ENCODE results near the gene PFN1. TPM values are rescaled to one million over a fixed set of nuclear protein-coding genes. Genes with fewer than 3 reads are reported as not detected.

Gene PFN1
- total and polyA plus RNA-seq, 2 of the 8 experiments (the other 6 are each of a cell fraction or from before 2014, with no cell fraction given): 1,355 to 1,949 TPM

DNA sequence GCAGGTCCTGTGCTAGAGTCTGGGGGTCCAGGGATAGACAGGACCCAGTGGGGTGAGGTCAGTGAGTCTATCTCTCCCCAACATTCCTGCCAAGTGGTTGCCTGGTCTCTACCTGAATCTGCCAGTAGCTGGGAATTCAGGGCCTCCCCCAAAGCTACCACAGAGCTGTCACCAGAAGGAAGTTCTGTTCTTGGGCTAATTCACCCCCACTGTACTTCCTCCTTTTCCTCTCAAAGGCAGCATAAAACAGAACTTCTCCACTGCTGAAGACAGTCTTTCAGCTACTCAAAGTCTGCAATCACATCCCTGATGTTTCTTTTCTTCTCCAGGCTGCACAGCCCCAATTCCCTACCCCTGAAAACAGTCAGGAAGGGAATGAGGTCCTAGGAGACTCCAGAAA, 30.4 kb upstream of the PFN1 start:
- Histone ChIP-seq H2AK5ac (ENCODE audit: low read depth, low read length) (no peak overlapping the region), H3K79me2 (ENCODE audit: control insufficient read depth in 1 of 2, insufficient read depth in 2 of 2, low read length in 2 of 2) (no peaks in the 10 kb centered on the region), H4K20me1 (replicated peaks in 1 of 2; ENCODE audit: control insufficient read depth in 1 of 2, insufficient read depth in 2 of 2, low read length in 2 of 2) (peaks cover 0 to 3% of the 10 kb centered on the region in 2 experiments), H3K4me2 (ENCODE audit: insufficient read depth in 1 of 2, low read depth in 2 of 2, low read length in 2 of 2) (no peak overlapping the region), H3K18ac (ENCODE audit: extremely low read depth, low read length) (no peak overlapping the region), H3K27ac (ENCODE audit: low read depth, low read length) (no peak overlapping the region), H3K36me3 (ENCODE audit: control insufficient read depth in 2 of 4, insufficient read depth in 4 of 4, low read length in 3 of 4) (no peaks in the 10 kb centered on the region; a peak in 1 of 8 replicates), H2BK15ac (ENCODE audit: low read length) (no peak overlapping the region), H2BK5ac (ENCODE audit: low read depth, low read length) (no peak overlapping the region), H3K4me3 (ENCODE audit: extremely low read depth in 1 of 4, insufficient read depth in 2 of 4, low read depth in 3 of 4, low read length in 4 of 4) (no peak overlapping the region), H3K79me1 (ENCODE audit: low read depth, low read length) (no peaks in the 10 kb centered on the region), H2BK120ac (replicated peaks; ENCODE audit: low read depth, low read length) (no peak overlapping the region), H3K9me3 (ENCODE audit: insufficient read depth in 2 of 2, low read depth in 1 of 2, low read length in 1 of 2) (no peaks in the 10 kb centered on the region), H3K23ac (ENCODE audit: insufficient read length) (no peak overlapping the region), H2BK12ac (ENCODE audit: low read depth, low read length) (no peak overlapping the region), H4K91ac (replicated peaks; ENCODE audit: insufficient read length, low read length) (no peak overlapping the region), H3K56ac (replicated peaks; ENCODE audit: insufficient read length, low read depth, low read length) (no peak overlapping the region), H4K8ac (ENCODE audit: extremely low read depth, insufficient read depth, low read length) (no peak overlapping the region), H3K9ac (replicated peaks in 1 of 4; ENCODE audit: extremely low read depth in 1 of 4, low read depth in 3 of 4, low read length in 3 of 4) (no peak overlapping the region), H4K5ac (ENCODE audit: insufficient read length, low read depth, low read length) (no peak overlapping the region), H3K14ac (ENCODE audit: insufficient read length) (no peak overlapping the region), H3K23me2 (ENCODE audit: low read depth, low read length) (peaks cover 2% of the 10 kb centered on the region; the same call in 1 of the 2 replicates), H3K27me3 (replicated peaks in 1 of 4; ENCODE audit: control insufficient read depth in 3 of 4, extremely low read depth in 1 of 4, insufficient read depth in 3 of 4, low read length in 3 of 4) (peaks cover 0 to 40% (median 32%) of the 10 kb centered on the region in 4 experiments; a peak in 6 of 7 replicates), H2AFZ (ENCODE audit: low read length) (no peak overlapping the region), H3K4me1 (replicated peaks in 1 of 4; ENCODE audit: control insufficient read depth in 3 of 4, insufficient read depth in 4 of 4, low read length in 3 of 4) (peaks cover 0 to 4% (median 3%) of the 10 kb centered on the region in 4 experiments; a peak in 3 of 7 replicates), H2BK20ac (ENCODE audit: low read length) (no peak overlapping the region), H3K4ac (replicated peaks; ENCODE audit: insufficient read length, low read depth, low read length) (no peak overlapping the region)
- FAIRE-seq (no peak), DNase-seq (ENCODE audit: low read depth in 1 of 2, low spot score in 2 of 2) (no peak)
- CTCF ChIA-PET (ENCODE audit: partially characterized antibody): interaction anchor here (0.9 to 4.7 kb wide), 7 partner anchors 12 to 90 kb away, joined by 3 to 43 read pairs (median 5); partner anchors contain the start of genes CAMTA2 and SPAG7
- POLR2A ChIA-PET (ENCODE audit: partially characterized antibody): interaction anchor here (0.5 to 6.1 kb wide), 9 partner anchors 9 to 121 kb away, joined by 3 to 62 read pairs (median 3); partner anchors contain the start of genes CAMTA2, INCA1, KIF1C and PFN1
- TF ChIP-seq NRF1 (IDR thresholded peaks at IDR 0.05; ENCODE audit: low read depth, low read length) (no peak), KDM5A (IDR thresholded peaks at IDR 0.05; ENCODE audit: low read length) (no peak), CHD2 (IDR thresholded peaks at IDR 0.05; ENCODE audit: low read length) (no peak), RBBP5 (IDR thresholded peaks at IDR 0.05; ENCODE audit: borderline replicate concordance, low read depth, low read length) (no peak), JUND (IDR thresholded peaks at IDR 0.05; ENCODE audit: low read length) (no peak), PHF8 (conservative IDR thresholded peaks at IDR 0.05; ENCODE audit: low read depth, low read length) (no peak), CREB1 (IDR thresholded peaks at IDR 0.05) (no peak), CBX8 (IDR thresholded peaks at IDR 0.05; ENCODE audit: borderline replicate concordance, low read depth, low read length) (no peak), MAFK (IDR thresholded peaks at IDR 0.05; ENCODE audit: low read depth, low read length) (no peak), CTBP2 (IDR thresholded peaks at IDR 0.05; ENCODE audit: borderline replicate concordance, insufficient read depth, insufficient read length, low read length) (no peak)
- TF ChIP-seq, protein P1, sequence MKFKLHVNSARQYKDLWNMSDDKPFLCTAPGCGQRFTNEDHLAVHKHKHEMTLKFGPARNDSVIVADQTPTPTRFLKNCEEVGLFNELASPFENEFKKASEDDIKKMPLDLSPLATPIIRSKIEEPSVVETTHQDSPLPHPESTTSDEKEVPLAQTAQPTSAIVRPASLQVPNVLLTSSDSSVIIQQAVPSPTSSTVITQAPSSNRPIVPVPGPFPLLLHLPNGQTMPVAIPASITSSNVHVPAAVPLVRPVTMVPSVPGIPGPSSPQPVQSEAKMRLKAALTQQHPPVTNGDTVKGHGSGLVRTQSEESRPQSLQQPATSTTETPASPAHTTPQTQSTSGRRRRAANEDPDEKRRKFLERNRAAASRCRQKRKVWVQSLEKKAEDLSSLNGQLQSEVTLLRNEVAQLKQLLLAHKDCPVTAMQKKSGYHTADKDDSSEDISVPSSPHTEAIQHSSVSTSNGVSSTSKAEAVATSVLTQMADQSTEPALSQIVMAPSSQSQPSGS (IDR thresholded peaks at IDR 0.05; ENCODE audit: low read length): no peak
- TF ChIP-seq, protein P2, sequence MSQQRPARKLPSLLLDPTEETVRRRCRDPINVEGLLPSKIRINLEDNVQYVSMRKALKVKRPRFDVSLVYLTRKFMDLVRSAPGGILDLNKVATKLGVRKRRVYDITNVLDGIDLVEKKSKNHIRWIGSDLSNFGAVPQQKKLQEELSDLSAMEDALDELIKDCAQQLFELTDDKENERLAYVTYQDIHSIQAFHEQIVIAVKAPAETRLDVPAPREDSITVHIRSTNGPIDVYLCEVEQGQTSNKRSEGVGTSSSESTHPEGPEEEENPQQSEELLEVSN (IDR thresholded peaks at IDR 0.05): no peak

Measured in H1 (cell line).